Activated CD8-positive, alpha-beta T cell treated with anti-CD3 and anti-CD28 coated beads for 36 hours (primary cell): ENCODE results near the gene VPS18. TPM values are rescaled to one million over a fixed set of nuclear protein-coding genes. Genes with fewer than 3 reads are reported as not detected.

Experiments
- ATAC-seq: fragments of 200-7000 bp; cut with Tn5 transposase; one replicate; pipeline ENCODE4 v1.10.0; 2021; ENCODE audit warnings: mild to moderate bottlenecking, moderate library complexity
- CTCF ChIA-PET: fragments of 350-600 bp; sonication (Branson Sonifier 250); formaldehyde crosslinking; loops from one replicate; lab custom pipeline; 2021; ENCODE audit warnings: antibody characterized with exemption; lab: Charles Lee
- POLR2A ChIA-PET: fragments of 350-600 bp; sonication (Branson Sonifier 250); formaldehyde crosslinking; loops from one replicate; lab custom pipeline; 2021; ENCODE audit warnings: antibody characterized with exemption; lab: Charles Lee
- DNase-seq: peaks from one replicate; pipeline ENCODE4 v3.0.0-alpha.2; 2020
- H3K27ac Mint-ChIP-seq: one replicate; pipeline ENCODE4 v1.8.0; 2021; ENCODE audit warnings: mild to moderate bottlenecking, mixed read lengths
- H3K27me3 Mint-ChIP-seq: one replicate; pipeline ENCODE4 v1.8.0; 2021; ENCODE audit warnings: mixed read lengths
- H3K36me3 Mint-ChIP-seq: one replicate; pipeline ENCODE4 v1.8.0; 2021; ENCODE audit warnings: low read depth, mixed read lengths
- H3K4me1 Mint-ChIP-seq: one replicate; pipeline ENCODE4 v1.8.0; 2021; ENCODE audit warnings: low read depth, mixed read lengths
- H3K4me3 Mint-ChIP-seq: one replicate; pipeline ENCODE4 v1.8.0; 2021; ENCODE audit warnings: mild to moderate bottlenecking, moderate library complexity, mixed read lengths
- H3K9me3 Mint-ChIP-seq: one replicate; pipeline ENCODE4 v1.8.0; 2021; ENCODE audit warnings: mixed read lengths
- intact Hi-C: fragments of 100-400 bp; cut with micrococcal nuclease; formaldehyde crosslinking; loops from one replicate; pipeline ENCODE4 v1.10.0; 2022
- total RNA-seq, 2 experiments: library from RNA; stranded (reverse); gene quantifications; one replicate each; pipeline ENCODE4 v1.2.3, GENCODE V29; 2021
- TF ChIP-seq, protein P1 (sequence below): fragments of 200-600 bp; IDR thresholded peaks from one replicate; pipeline ENCODE4 v1.8.0; 2022; ENCODE audit warnings: antibody characterized with exemption, mild to moderate bottlenecking

The VPS18 gene
- total RNA-seq, 2 experiments from 2014 or later: 6.1 TPM

- TF ChIP-seq, protein P1, sequence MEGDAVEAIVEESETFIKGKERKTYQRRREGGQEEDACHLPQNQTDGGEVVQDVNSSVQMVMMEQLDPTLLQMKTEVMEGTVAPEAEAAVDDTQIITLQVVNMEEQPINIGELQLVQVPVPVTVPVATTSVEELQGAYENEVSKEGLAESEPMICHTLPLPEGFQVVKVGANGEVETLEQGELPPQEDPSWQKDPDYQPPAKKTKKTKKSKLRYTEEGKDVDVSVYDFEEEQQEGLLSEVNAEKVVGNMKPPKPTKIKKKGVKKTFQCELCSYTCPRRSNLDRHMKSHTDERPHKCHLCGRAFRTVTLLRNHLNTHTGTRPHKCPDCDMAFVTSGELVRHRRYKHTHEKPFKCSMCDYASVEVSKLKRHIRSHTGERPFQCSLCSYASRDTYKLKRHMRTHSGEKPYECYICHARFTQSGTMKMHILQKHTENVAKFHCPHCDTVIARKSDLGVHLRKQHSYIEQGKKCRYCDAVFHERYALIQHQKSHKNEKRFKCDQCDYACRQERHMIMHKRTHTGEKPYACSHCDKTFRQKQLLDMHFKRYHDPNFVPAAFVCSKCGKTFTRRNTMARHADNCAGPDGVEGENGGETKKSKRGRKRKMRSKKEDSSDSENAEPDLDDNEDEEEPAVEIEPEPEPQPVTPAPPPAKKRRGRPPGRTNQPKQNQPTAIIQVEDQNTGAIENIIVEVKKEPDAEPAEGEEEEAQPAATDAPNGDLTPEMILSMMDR: no peak
- Mint-ChIP-seq H3K9me3 (no peaks in the 10 kb centered on the region), H3K4me3 (peak overlapping the region; percentile 77), H3K4me1 (peaks cover 18% of the 10 kb centered on the region), H3K27me3 (peaks cover 9% of the 10 kb centered on the region), H3K27ac (no peak overlapping the region), H3K36me3 (no peaks in the 10 kb centered on the region)
- POLR2A ChIA-PET: interaction anchor here (0.8 to 1.8 kb wide), 4 partner anchors 10 to 104 kb away, joined by 4 to 5 read pairs (median 4); partner anchors contain the start of gene VPS18
- ATAC-seq (no peak), DNase-seq (no peak)
- CTCF ChIA-PET: interaction anchor here (0.7 to 4.2 kb wide), 11 partner anchors 12 to 68 kb away, joined by 3 to 25 read pairs (median 6); partner anchors contain the start of genes SPINT1 and VPS18
- intact Hi-C loops: no loop called here
Observed at GRCh38 chr15:40872791-40873693, 21.2 kb upstream of the VPS18 start.

DNA sequence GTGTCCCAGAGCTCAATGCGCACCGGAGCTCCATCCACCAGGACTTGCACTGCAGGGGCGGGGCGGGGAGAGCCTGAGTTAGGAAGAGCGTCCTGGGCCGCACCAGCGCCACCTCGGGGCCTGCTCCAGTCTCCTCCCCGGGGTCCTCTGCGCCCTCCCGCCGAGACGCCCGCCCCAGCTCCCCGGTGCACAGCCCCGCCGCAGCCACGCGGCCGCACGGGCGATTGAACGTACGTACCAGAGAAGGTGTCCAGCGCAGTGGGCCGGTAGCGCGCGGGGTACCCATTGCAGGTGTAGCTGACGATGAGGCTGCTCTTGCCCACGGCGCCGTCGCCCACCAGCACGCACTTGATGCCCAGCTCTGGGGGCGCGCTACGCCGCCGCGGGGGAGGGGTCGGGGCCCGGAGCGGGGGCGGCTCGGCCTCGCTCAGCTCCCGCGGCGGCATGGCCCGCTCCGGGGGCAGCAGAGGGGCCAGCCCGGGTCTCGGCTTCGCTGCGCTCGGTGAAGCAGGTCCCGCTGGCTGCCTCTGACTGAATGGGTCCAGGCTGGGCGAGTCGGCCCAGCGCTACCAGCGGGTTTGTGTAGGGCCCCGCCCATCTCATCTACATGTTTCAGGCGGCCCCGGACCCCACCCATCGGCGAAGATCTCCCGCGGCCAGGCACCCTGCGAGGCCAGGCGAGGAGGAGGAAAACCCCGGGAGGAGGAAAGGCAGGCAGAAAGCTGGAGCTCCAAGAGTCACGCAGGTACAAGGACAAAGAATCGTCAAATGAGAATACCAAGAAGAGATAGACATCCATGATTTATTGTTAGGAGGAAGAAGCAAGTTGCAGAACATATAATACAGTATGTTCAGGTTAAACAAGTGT is 20.3 kb upstream of the VPS18 start, which contains the start of gene RHOV:
Gene RHOV, minus strand, starts transcription at position 541 of the 868 bp plus-strand sequence. Its CDS starts 95 bp downstream, at position 446.
- H3K4me1 Mint-ChIP-seq: peaks cover 23% of the 10 kb centered on the region
- peaks cover 9% of the 10 kb centered on the region for H3K27me3 Mint-ChIP-seq
- CTCF ChIA-PET: interaction anchor here (0.7 to 2.8 kb wide), 9 partner anchors 11 to 67 kb away, joined by 3 to 22 read pairs (median 4); partner anchors contain the start of genes SPINT1 and VPS18
- POLR2A ChIA-PET: interaction anchor here (1.0 to 1.8 kb wide), 2 partner anchors 11 to 105 kb away, joined by 4 to 5 read pairs; no protein-coding TSS in a partner anchor
- H3K27ac Mint-ChIP-seq: no peak within 1 kb of the TSS
- H3K9me3 Mint-ChIP-seq: no peaks in the 10 kb centered on the region
- TF ChIP-seq, protein P1: peak; percentile 35
- DNase-seq (peak; percentile 63), ATAC-seq (peak; percentile 79)
- intact Hi-C loops: no loop called here
- H3K36me3 Mint-ChIP-seq: no peaks in the 10 kb centered on the region
- H3K4me3 Mint-ChIP-seq: peak within 1 kb of the TSS; percentile 77

GRCh38 chr15:40875991-40876730 is 18.1 kb upstream of the VPS18 start:
- H3K4me3 Mint-ChIP-seq: no peak overlapping the region
- no peak for DNase-seq
- TF ChIP-seq, protein P1: no peak
- ChIA-PET POLR2A (interaction anchor here (0.6 to 0.7 kb wide), 2 partner anchors 16 to 213 kb away, joined by 3 read pairs; no protein-coding TSS in a partner anchor), CTCF (interaction anchor here (5.2 kb wide), 1 partner anchor 19 kb away, joined by 40 read pairs; the partner anchor contains the start of gene VPS18)
- intact Hi-C loops: no loop called here
- no peaks in the 10 kb centered on the region for H3K9me3 Mint-ChIP-seq
- no peak for ATAC-seq
- no peaks in the 10 kb centered on the region for H3K36me3 Mint-ChIP-seq
- H3K27ac Mint-ChIP-seq: no peak overlapping the region
- H3K27me3 Mint-ChIP-seq: peaks cover 9% of the 10 kb centered on the region
- H3K4me1 Mint-ChIP-seq: peaks cover 31% of the 10 kb centered on the region

- ChIA-PET POLR2A (no interaction called here), CTCF (interaction anchor here (0.8 to 5.2 kb wide), 3 partner anchors 14 to 64 kb away, joined by 4 to 40 read pairs (median 6); partner anchors contain the start of gene VPS18)
- H3K27me3 Mint-ChIP-seq: peaks cover 9% of the 10 kb centered on the region
- H3K4me1 Mint-ChIP-seq: peaks cover 18% of the 10 kb centered on the region
- intact Hi-C loops: no loop called here
- TF ChIP-seq, protein P1: no peak
- H3K4me3 Mint-ChIP-seq: no peak overlapping the region
- H3K27ac Mint-ChIP-seq: no peak overlapping the region
- H3K9me3 Mint-ChIP-seq: peaks cover 1% of the 10 kb centered on the region
- DNase-seq (no peak), ATAC-seq (no peak)
- H3K36me3 Mint-ChIP-seq: no peaks in the 10 kb centered on the region
Observed at GRCh38 chr15:40877694-40878093, 16.6 kb upstream of the VPS18 start.
